ENCODE results near the gene IRS1. TPM values are rescaled to one million over a fixed set of nuclear protein-coding genes. Genes with fewer than 3 reads are reported as not detected.
"Not testable (repeated sequence)": the region's sequence is repeated elsewhere in the genome, so short reads cannot be mapped to it uniquely, and the experiment has no call there.

The IRS1 gene
- total RNA-seq, 6 experiments from 2014 or later = 37.4 to 49.9 (median 44.4) TPM

DNA sequence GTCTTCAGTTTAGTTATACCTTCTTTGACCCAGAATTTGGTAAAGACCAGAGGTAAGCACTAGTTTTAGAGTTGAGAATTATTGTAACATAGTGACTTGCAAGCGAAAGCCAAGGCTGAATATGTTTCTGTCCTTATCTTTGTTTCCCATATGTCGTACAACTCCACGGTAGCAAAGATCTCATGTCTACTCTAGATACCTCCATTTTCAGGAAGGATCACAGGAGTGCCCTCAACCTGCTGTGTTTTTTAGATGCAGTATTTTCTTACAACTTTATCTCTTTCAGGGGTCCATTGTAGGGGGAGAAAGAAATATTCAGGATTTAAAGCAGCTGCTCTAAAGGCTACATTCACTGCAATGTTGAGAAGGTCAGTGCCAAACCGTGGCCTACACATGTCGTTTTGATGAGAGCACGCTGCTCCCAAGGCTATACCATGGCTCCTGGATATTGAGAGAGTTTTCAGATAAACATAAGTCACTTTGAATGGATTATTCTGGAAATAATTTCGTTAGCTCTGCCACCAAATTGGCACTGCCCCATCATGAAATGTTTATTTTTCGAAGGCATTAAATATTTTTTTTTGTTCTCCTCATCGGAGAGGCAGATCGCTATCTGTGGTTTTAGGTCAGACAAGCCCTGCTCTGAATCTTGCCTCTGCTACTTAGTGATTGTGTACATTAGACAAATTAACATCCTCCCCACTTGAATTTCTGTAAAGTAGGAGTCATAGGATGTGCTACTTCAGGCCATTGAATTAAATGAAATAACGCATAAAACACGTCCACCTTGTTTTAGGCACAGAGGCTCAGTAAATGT, 38.4 kb upstream of the IRS1 start:
- no peak for TF ChIP-seq CTCF (IDR thresholded peaks at IDR 0.05)
- H3K27me3 Mint-ChIP-seq (ENCODE audit: insufficient read depth) = no peaks in the 10 kb centered on the region
- peaks cover 38% of the 10 kb centered on the region for H3K4me1 Mint-ChIP-seq (ENCODE audit: low read depth)
- no peak for DNase-seq
- H3K9me3 Mint-ChIP-seq = peaks cover 7% of the 10 kb centered on the region; the same call in 1 of the 2 replicates
- H3K4me3 Mint-ChIP-seq = peak overlapping the region; percentile 94
- H3K27ac Mint-ChIP-seq = peak overlapping the region; percentile 97; the same call in 1 of the 2 replicates
- peaks cover 49% of the 10 kb centered on the region for H3K36me3 Mint-ChIP-seq (ENCODE audit: low read depth)

DNA sequence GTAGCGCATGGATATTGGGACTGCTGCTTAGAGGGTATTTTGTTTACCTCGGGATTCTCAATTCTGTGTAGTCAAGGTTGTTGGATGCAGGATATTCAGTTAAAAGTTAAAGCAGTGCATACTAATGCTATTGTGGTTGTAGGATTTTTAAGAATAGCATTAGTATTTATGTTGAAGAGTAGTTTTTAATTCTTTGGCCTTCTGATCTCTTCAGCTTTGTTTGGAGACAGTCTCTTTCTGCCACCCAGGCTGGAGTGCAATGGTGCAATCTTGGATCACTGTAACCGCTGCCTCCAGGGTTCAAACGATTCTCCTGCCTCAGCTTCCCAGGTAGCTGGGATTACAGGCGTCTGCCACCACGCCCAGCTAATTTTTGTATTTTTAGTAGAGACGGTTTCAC, 37.7 kb upstream of the IRS1 start:
- no peak for TF ChIP-seq CTCF (IDR thresholded peaks at IDR 0.05)
- Mint-ChIP-seq H3K27me3 (ENCODE audit: insufficient read depth) (no peaks in the 10 kb centered on the region), H3K4me3 (peak overlapping the region; percentile 94), H3K27ac (peak overlapping the region; percentile 97), H3K9me3 (peaks cover 3% of the 10 kb centered on the region; the same call in 1 of the 2 replicates), H3K36me3 (ENCODE audit: low read depth) (peaks cover 43% of the 10 kb centered on the region), H3K4me1 (ENCODE audit: low read depth) (peaks cover 41% of the 10 kb centered on the region)
- DNase-seq = no peak

- Mint-ChIP-seq H3K36me3 (ENCODE audit: low read depth) (peaks cover 35% of the 10 kb centered on the region), H3K9me3 (no peaks in the 10 kb centered on the region), H3K4me3 (peak overlapping the region; percentile 94), H3K4me1 (ENCODE audit: low read depth) (peaks cover 46% of the 10 kb centered on the region), H3K27me3 (ENCODE audit: insufficient read depth) (no peaks in the 10 kb centered on the region), H3K27ac (peak overlapping the region; percentile 97)
- no peak for DNase-seq
- TF ChIP-seq CTCF (IDR thresholded peaks at IDR 0.05) = no peak
These were observed 36.9 kb upstream of the IRS1 start for GRCh38 chr2:226836548-226836885.

- H3K27me3 Mint-ChIP-seq (ENCODE audit: insufficient read depth) = no peaks in the 10 kb centered on the region
- H3K9me3 Mint-ChIP-seq = no peaks in the 10 kb centered on the region
- H3K27ac Mint-ChIP-seq = peak within 1 kb of the TSS; percentile 97
- peak within 1 kb of the TSS; percentile 94 for H3K4me3 Mint-ChIP-seq
- DNase-seq = peak; percentile 84
- H3K36me3 Mint-ChIP-seq (ENCODE audit: low read depth) = peaks cover 31% of the 10 kb centered on the region
- no peak for TF ChIP-seq CTCF (IDR thresholded peaks at IDR 0.05)
- peaks cover 46% of the 10 kb centered on the region for H3K4me1 Mint-ChIP-seq (ENCODE audit: low read depth)
These were observed 36.4 kb upstream of the IRS1 start, which contains the start of gene RHBDD1 for GRCh38 chr2:226835796-226836547. Gene RHBDD1 (plus strand): TSS chr2:226836054. CDS start chr2:226864694, 28,640 bp downstream.

DNA sequence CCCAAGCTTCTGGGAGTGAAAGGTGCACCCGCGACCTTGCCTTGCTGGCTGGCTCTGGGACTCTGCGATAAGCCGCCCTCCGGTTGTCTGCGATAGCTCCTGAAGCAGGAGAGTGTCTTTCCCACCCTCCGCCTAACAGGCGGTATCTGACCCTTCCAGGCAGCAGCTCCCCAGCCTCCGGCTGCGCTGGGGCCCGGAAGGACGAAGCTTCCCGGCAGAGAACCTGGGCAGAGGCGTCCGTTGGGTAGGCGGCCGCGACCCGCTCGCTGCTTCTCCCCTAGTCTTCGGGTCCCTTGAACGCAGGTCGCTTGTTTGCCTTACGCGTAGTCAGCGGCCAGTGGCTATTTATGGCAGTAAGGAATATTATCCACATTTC, 35.8 kb upstream of the IRS1 start:
- Mint-ChIP-seq H3K4me1 (ENCODE audit: low read depth) (peaks cover 45% of the 10 kb centered on the region), H3K27ac (peak overlapping the region; percentile 97), H3K9me3 (no peaks in the 10 kb centered on the region), H3K36me3 (ENCODE audit: low read depth) (peaks cover 29% of the 10 kb centered on the region), H3K4me3 (peak overlapping the region; percentile 94), H3K27me3 (ENCODE audit: insufficient read depth) (no peaks in the 10 kb centered on the region)
- no peak for TF ChIP-seq CTCF (IDR thresholded peaks at IDR 0.05)
- no peak for DNase-seq

DNA sequence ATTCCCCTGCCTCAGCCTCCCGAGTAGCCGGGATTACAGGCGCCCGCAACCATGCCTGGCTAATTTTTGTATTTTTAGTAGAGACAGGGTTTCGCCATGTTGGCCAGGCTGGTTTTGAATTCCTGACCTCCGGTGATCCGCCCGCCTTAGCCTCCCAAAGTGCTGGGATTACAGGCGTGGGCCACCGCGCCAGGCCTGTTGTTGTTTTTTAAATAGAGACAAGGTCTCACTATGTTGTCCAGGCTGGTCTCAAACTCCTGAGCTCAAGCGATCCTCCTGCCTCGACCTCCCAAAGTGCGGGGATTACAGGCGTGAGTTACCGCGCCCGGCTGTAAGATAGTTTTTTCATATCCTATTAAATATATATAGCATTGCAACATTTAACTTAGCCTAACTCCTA, 35.3 kb upstream of the IRS1 start:
- peak overlapping the region; percentile 97; the same call in 1 of the 2 replicates for H3K27ac Mint-ChIP-seq
- peaks cover 39% of the 10 kb centered on the region for H3K4me1 Mint-ChIP-seq (ENCODE audit: low read depth)
- DNase-seq; H3K27me3 Mint-ChIP-seq (ENCODE audit: insufficient read depth); H3K9me3 Mint-ChIP-seq: not testable (repeated sequence)
- H3K36me3 Mint-ChIP-seq (ENCODE audit: low read depth) = peaks cover 24% of the 10 kb centered on the region
- H3K4me3 Mint-ChIP-seq = peak overlapping the region; percentile 94; the same call in 1 of the 2 replicates
